CD14-positive monocyte (primary cell): ENCODE data around the gene ZSCAN26. TPM values are rescaled to one million over a fixed set of nuclear protein-coding genes. Genes with fewer than 3 reads are reported as not detected.

Source experiments
- DNase-seq, 3 donors: peaks; one replicate each; pipeline ENCODE4 v3.0.0-alpha.2; 2011 to 2022
- H2AFZ ChIP-seq: 2 replicates; pipeline ENCODE4 v1.6.0; 2012; ENCODE audit warnings: mild to moderate bottlenecking, low read depth, low read length, inconsistent platforms; ENCODE audit not compliant: insufficient read depth, poor library complexity, severe bottlenecking
- H3K27ac ChIP-seq, 2 donors: 1 replicate in 1 of 2; 2 replicates in 1 of 2; pipeline ENCODE4 v1.5.1; 2012 to 2013; ENCODE audit warnings: low read length in 2 of 2, control low read depth in 1 of 2, inconsistent platforms in 1 of 2, low read depth in 1 of 2, mild to moderate bottlenecking in 1 of 2
- H3K27me3 ChIP-seq, 2 donors: one replicate each; pipeline versions ENCODE4 v1.6.0 to v1.6.1; 2011 to 2013; ENCODE audit warnings: low read length in 2 of 2; ENCODE audit not compliant: control insufficient read depth in 2 of 2, insufficient read depth in 2 of 2
- H3K36me3 ChIP-seq, 2 donors: replicated peaks in 1 of 2; 1 replicate in 1 of 2; 2 replicates in 1 of 2; pipeline versions ENCODE4 v1.5.1 to v1.6.1; 2012 to 2013; ENCODE audit warnings: low read length in 2 of 2, control low read depth in 1 of 2, inconsistent platforms in 1 of 2, mild to moderate bottlenecking in 1 of 2; ENCODE audit not compliant: insufficient read depth in 2 of 2, control insufficient read depth in 1 of 2
- H3K4me1 ChIP-seq, 2 donors: 1 replicate in 1 of 2; 2 replicates in 1 of 2; pipeline versions ENCODE4 v1.5.1 to v1.6.1; 2012 to 2013; ENCODE audit warnings: low read length in 2 of 2, control low read depth in 1 of 2, inconsistent platforms in 1 of 2, mild to moderate bottlenecking in 1 of 2, moderate library complexity in 1 of 2; ENCODE audit not compliant: insufficient read depth in 2 of 2, control insufficient read depth in 1 of 2
- H3K4me2 ChIP-seq: replicated peaks from 2 replicates; pipeline ENCODE3; 2012; ENCODE audit warnings: low read length, moderate library complexity, mild to moderate bottlenecking; ENCODE audit not compliant: poor library complexity, severe bottlenecking; ENCODE audit errors: extremely low read depth
- H3K4me3 ChIP-seq, 3 experiments: fragments of 200-600 bp in 1 of 3; sonication (generic) in 1 of 3; replicated peaks in 1 of 3; 1 replicate in 2 of 3; 2 replicates in 1 of 3; pipeline ENCODE4 v1.5.1; 2011 to 2013; ENCODE audit warnings: low read length in 3 of 3, mild to moderate bottlenecking in 3 of 3, control low read depth in 2 of 3, low read depth in 2 of 3, inconsistent platforms in 1 of 3, moderate library complexity in 1 of 3
- H3K79me2 ChIP-seq: 2 replicates; pipeline ENCODE4 v1.6.0; 2012; ENCODE audit warnings: mild to moderate bottlenecking, control low read depth, inconsistent platforms, low read length, moderate library complexity; ENCODE audit not compliant: insufficient read depth
- H3K9ac ChIP-seq: 2 replicates; pipeline ENCODE4 v1.6.0; 2017; ENCODE audit warnings: low read length, mild to moderate bottlenecking; ENCODE audit not compliant: insufficient read depth, poor library complexity, severe bottlenecking
- H3K9me3 ChIP-seq, 2 donors: replicated peaks in 1 of 2; 1 replicate in 1 of 2; 2 replicates in 1 of 2; pipeline versions ENCODE4 v1.5.1 to v1.6.1; 2012 to 2013; ENCODE audit warnings: low read length in 2 of 2, control low read depth in 1 of 2; ENCODE audit not compliant: control insufficient read depth in 1 of 2, insufficient read depth in 1 of 2
- H4K20me1 ChIP-seq: 2 replicates; pipeline ENCODE4 v1.6.0; 2012; ENCODE audit warnings: mild to moderate bottlenecking, low read length, control low read depth, moderate library complexity; ENCODE audit not compliant: insufficient read depth
- H3K27ac Mint-ChIP-seq, 7 donors: one replicate each; pipeline ENCODE4 v1.8.0; 2020; ENCODE audit warnings: mild to moderate bottlenecking in 7 of 7, mixed read lengths in 7 of 7, moderate library complexity in 6 of 7, inconsistent platforms in 2 of 7
- H3K27me3 Mint-ChIP-seq, 3 donors: one replicate each; pipeline ENCODE4 v1.8.0; 2021 to 2022; ENCODE audit warnings: low read depth in 3 of 3, mild to moderate bottlenecking in 3 of 3, mixed read lengths in 3 of 3, moderate library complexity in 3 of 3, inconsistent platforms in 1 of 3
- H3K36me3 Mint-ChIP-seq, 2 donors: one replicate each; pipeline ENCODE4 v1.8.0; 2020; ENCODE audit warnings: mixed read lengths in 2 of 2, inconsistent platforms in 1 of 2, mild to moderate bottlenecking in 1 of 2
- H3K4me1 Mint-ChIP-seq: one replicate; pipeline ENCODE4 v1.8.0; 2020; ENCODE audit warnings: mild to moderate bottlenecking, mixed read lengths
- H3K4me3 Mint-ChIP-seq, 2 donors: one replicate each; pipeline ENCODE4 v1.8.0; 2020; ENCODE audit warnings: mild to moderate bottlenecking in 2 of 2, mixed read lengths in 2 of 2, moderate library complexity in 1 of 2
- H3K9me3 Mint-ChIP-seq, 7 donors: one replicate each; pipeline ENCODE4 v1.8.0; 2020 to 2022; ENCODE audit warnings: mixed read lengths in 7 of 7, mild to moderate bottlenecking in 6 of 7, moderate library complexity in 6 of 7, inconsistent platforms in 2 of 7
- WGBS: methylation state at CpG from one replicate; pipeline ENCODE4 v1.1.5; 2013; ENCODE audit warnings: missing lambda C conversion rate; ENCODE audit not compliant: insufficient coverage; 5-methylcytosine and 5-hydroxymethylcytosine counted together
- intact Hi-C, 2 donors: fragments of 100-400 bp; cut with micrococcal nuclease; formaldehyde crosslinking; loops; one replicate each; pipeline versions ENCODE4 v1.15.0 to v1.15.1; 2023
- polyA plus RNA-seq, 3 donors: library from polyadenylated mRNA; depleted of rRNA in 1 of 3; unstranded in 2 of 3; stranded (reverse) in 1 of 3; fragments of 300-500 nt in 2 of 3; fragments of >200 nt in 1 of 3; fragmentation: Illumina TruSeq in 2 of 3; gene quantifications; 1 replicate in 2 of 3; 2 replicates in 1 of 3; pipeline ENCODE4 v1.2.3, GENCODE V29; 2012 to 2021
- TF ChIP-seq, protein P1 (sequence below): fragments of 200-600 bp; IDR thresholded peaks from one replicate; pipeline ENCODE4 v1.8.0; 2022; ENCODE audit warnings: antibody characterized with exemption, mild to moderate bottlenecking

Gene ZSCAN26
- polyA plus RNA-seq, 3 donors = 3.4 to 8.3 (median 3.5) TPM

DNA sequence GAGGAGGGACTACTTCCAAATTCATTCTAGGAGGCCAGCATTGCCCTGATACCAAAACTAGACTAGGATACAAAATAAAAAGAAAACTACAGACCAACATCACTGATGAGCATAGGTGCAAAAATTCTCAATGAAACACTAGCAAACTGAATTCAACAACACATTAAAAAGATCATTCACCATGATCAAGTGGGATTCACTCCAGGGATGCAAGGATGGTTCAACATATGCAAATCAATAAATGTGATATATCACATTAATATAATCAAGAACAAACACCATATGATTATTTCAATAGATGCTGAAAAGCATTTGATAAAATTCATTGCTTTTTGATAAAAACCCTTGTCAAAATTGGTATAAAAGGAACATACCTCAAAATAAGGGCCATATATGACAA lies 24.6 kb downstream of the ZSCAN26 start:
- Histone ChIP-seq H3K4me1 (no peaks in the 10 kb centered on the region), H3K79me2 (no peaks in the 10 kb centered on the region), H3K9ac (no peak overlapping the region), H3K27ac (no peak overlapping the region), H3K36me3 (no peaks in the 10 kb centered on the region), H2AFZ (no peak overlapping the region), H4K20me1 (no peaks in the 10 kb centered on the region), H3K9me3 (no peaks in the 10 kb centered on the region), H3K27me3 (no peaks in the 10 kb centered on the region), H3K4me3 (no peak overlapping the region), H3K4me2 (no peak overlapping the region)
- no peak overlapping the region for H3K27ac Mint-ChIP-seq
- no peaks in the 10 kb centered on the region for H3K4me1 Mint-ChIP-seq
- H3K27me3 Mint-ChIP-seq = peaks cover 0 to 4% (median 0%) of the 10 kb centered on the region in 3 donors
- peaks cover 9 to 13% of the 10 kb centered on the region in 2 donors for H3K36me3 Mint-ChIP-seq
- TF ChIP-seq, protein P1, sequence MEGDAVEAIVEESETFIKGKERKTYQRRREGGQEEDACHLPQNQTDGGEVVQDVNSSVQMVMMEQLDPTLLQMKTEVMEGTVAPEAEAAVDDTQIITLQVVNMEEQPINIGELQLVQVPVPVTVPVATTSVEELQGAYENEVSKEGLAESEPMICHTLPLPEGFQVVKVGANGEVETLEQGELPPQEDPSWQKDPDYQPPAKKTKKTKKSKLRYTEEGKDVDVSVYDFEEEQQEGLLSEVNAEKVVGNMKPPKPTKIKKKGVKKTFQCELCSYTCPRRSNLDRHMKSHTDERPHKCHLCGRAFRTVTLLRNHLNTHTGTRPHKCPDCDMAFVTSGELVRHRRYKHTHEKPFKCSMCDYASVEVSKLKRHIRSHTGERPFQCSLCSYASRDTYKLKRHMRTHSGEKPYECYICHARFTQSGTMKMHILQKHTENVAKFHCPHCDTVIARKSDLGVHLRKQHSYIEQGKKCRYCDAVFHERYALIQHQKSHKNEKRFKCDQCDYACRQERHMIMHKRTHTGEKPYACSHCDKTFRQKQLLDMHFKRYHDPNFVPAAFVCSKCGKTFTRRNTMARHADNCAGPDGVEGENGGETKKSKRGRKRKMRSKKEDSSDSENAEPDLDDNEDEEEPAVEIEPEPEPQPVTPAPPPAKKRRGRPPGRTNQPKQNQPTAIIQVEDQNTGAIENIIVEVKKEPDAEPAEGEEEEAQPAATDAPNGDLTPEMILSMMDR = no peak
- H3K4me3 Mint-ChIP-seq = no peak overlapping the region
- intact Hi-C loops = no loop called here
- peaks cover 0 to 6% (median 3%) of the 10 kb centered on the region in 7 donors for H3K9me3 Mint-ChIP-seq
- no peak for DNase-seq

DNA sequence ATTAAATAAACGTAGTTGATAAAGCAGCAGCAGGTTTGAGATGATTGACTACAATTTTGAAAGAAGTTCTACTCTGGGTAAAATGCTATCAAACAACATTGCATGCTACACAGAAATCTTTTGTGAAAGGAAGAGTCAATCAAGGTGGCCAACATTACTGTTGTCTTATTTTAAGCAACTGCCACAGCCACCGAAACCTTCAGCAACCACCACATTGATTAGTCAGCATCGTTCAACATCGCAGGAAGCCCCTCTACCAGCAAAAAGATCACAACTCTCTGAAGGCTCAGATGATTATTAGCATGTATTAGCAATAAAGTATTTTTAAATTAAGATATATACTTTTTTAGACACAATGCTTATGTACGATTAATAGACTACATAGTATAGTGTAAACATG lies 28.4 kb downstream of the ZSCAN26 start:
- TF ChIP-seq, protein P1 = no peak
- H3K27ac Mint-ChIP-seq = no peak overlapping the region
- H3K36me3 Mint-ChIP-seq = peaks cover 2 to 3% of the 10 kb centered on the region in 2 donors
- H3K4me1 Mint-ChIP-seq = no peaks in the 10 kb centered on the region
- Histone ChIP-seq H3K79me2 (no peaks in the 10 kb centered on the region), H4K20me1 (no peaks in the 10 kb centered on the region), H3K36me3 (no peaks in the 10 kb centered on the region), H3K27ac (no peak overlapping the region), H3K4me3 (no peak overlapping the region), H3K4me1 (no peaks in the 10 kb centered on the region), H3K9me3 (no peaks in the 10 kb centered on the region), H2AFZ (no peak overlapping the region), H3K9ac (no peak overlapping the region), H3K4me2 (no peak overlapping the region), H3K27me3 (no peaks in the 10 kb centered on the region)
- H3K9me3 Mint-ChIP-seq = peaks cover 0 to 5% (median 2%) of the 10 kb centered on the region in 7 donors
- intact Hi-C loops = no loop called here
- H3K27me3 Mint-ChIP-seq = peaks cover 0 to 2% (median 0%) of the 10 kb centered on the region in 3 donors
- no CpG with 5 or more reads among the region's 5 CpGs for WGBS
- no peak overlapping the region for H3K4me3 Mint-ChIP-seq
- no peak for DNase-seq
